Ovary (tissue), 9 donors: Measurements from ENCODE around the gene CHD9. TPM values are rescaled to one million over a fixed set of nuclear protein-coding genes. Genes with fewer than 3 reads are reported as not detected.

Source experiments
- DNase-seq, 5 donors: peaks; one replicate each; pipeline ENCODE4 v3.0.0-alpha.2; 2019 to 2020
- H3K27ac ChIP-seq, 2 donors: fragments of 200-600 bp; one replicate each; pipeline versions ENCODE4 v1.5.1 to v1.8.0; 2019 to 2022
- H3K27me3 ChIP-seq: fragments of 200-600 bp; one replicate; pipeline ENCODE4 v1.8.0; 2022
- H3K36me3 ChIP-seq: fragments of 200-600 bp; sonication (generic); one replicate; pipeline ENCODE4 v1.5.1; 2019
- H3K4me1 ChIP-seq: one replicate; pipeline ENCODE4 v1.8.1; 2013; ENCODE audit warnings: mild to moderate bottlenecking, moderate library complexity; ENCODE audit not compliant: insufficient read depth
- H3K4me3 ChIP-seq: fragments of 200-600 bp; sonication (generic); one replicate; pipeline ENCODE4 v1.5.1; 2017
- H3K9me3 ChIP-seq, 2 donors: fragments of 200-600 bp in 1 of 2; sonication (generic) in 1 of 2; one replicate each; pipeline versions ENCODE4 v1.5.1 to v1.8.1; 2013 to 2019; ENCODE audit warnings: mild to moderate bottlenecking in 1 of 2, moderate library complexity in 1 of 2
- CTCF ChIP-seq, 3 donors: fragments of 450-650 bp in 2 of 3; fragments of 200-600 bp in 1 of 3; IDR thresholded peaks; one replicate each; pipeline versions ENCODE4 v1.5.1 to v1.8.0; 2016 to 2022; ENCODE audit warnings: antibody characterized with exemption in 3 of 3, mild to moderate bottlenecking in 1 of 3
- EP300 ChIP-seq: sonication (generic); formaldehyde crosslinking; IDR thresholded peaks from one replicate; pipeline ENCODE4 v1.6.1; 2017; ENCODE audit warnings: antibody characterized with exemption
- POLR2A ChIP-seq: fragments of 450-650 bp; IDR thresholded peaks from one replicate; pipeline ENCODE4 v1.6.1; 2017; ENCODE audit warnings: antibody characterized with exemption, mild to moderate bottlenecking, moderate library complexity
- WGBS, 3 donors: extraction: QIAGEN DNeasy Blood & Tissue Kit in 1 of 3; methylation state at CpG; one replicate each; pipeline versions ENCODE4 v1.1.5 to v1.1.7; 2013 to 2017; 5-methylcytosine and 5-hydroxymethylcytosine counted together
- intact Hi-C, 4 donors: fragments of 100-400 bp; cut with DNase I; formaldehyde crosslinking; loops; one replicate each; pipeline versions ENCODE4 v1.11.0 to v1.15.1; 2022 to 2023
- polyA plus RNA-seq, 2 donors: library from polyadenylated mRNA; stranded (reverse); fragments of 200-250 nt in 1 of 2; fragments of 350-450 nt in 1 of 2; fragmentation: Illumina TruSeq in 1 of 2; extraction: RNeasy Lipid Tissue Mini Kit (QIAGEN cat#74804) in 1 of 2; gene quantifications; one replicate each; pipeline ENCODE4 v1.2.3, GENCODE V29; 2013 to 2014
- small RNA-seq: library from RNA; depleted of rRNA; stranded (forward); fragments of <200 nt; gene quantifications from one replicate; pipeline ENCODE3, GENCODE V24; 2016
- total RNA-seq, 7 donors: library from RNA; depleted of rRNA in 2 of 7; stranded (reverse); fragments of >200 nt in 2 of 7; fragmentation: NEBNext Ultra II Directional in 3 of 7; extraction: Animal tissue kit (Norgen Biotek cat#: 25700) in 3 of 7; gene quantifications; one replicate each; pipeline versions ENCODE4 v1.1.0 to v1.2.4, GENCODE V29; 2016 to 2023
- donor health status: DM: no; HTN: no; CAD: no; lungs with moderate emphysema.
- donor health status: DM: no; HTN: no; CAD: no.
- donor health status: Bipolar disorder and iron deficiency.
- donor health status: DM: yes; HTN: yes; CAD: no.
- donor health status: DM: no; HTN: no; CAD: no.
- donor health status: DM: yes; HTN: yes; CAD: no.

CHD9 gene
- total and polyA plus RNA-seq, 9 donors: 11.8 to 100 (median 84.1) TPM

GRCh38 chr16:53372992-53373871 is 318.4 kb downstream of the CHD9 start:
- Histone ChIP-seq H3K27me3 (no peaks in the 10 kb centered on the region), H3K4me3 (no peak overlapping the region), H3K9me3 (no peaks in the 10 kb centered on the region), H3K4me1 (peaks cover 3% of the 10 kb centered on the region), H3K27ac (no peak overlapping the region), H3K36me3 (no peaks in the 10 kb centered on the region)
- intact Hi-C loops: loop anchor here in 1 of 4 donors (2.0 kb wide), 1 partner anchor 36 kb away; no protein-coding TSS in a partner anchor
- 11 to 33% (median 24%) methylated on average over 44 to 56 of the region's 56 CpGs for WGBS, 3 donors
- TF ChIP-seq EP300: no peak
- TF ChIP-seq POLR2A: no peak
- no peak for TF ChIP-seq CTCF (IDR thresholded peaks at IDR 0.05)
- DNase-seq: no peak

DNA sequence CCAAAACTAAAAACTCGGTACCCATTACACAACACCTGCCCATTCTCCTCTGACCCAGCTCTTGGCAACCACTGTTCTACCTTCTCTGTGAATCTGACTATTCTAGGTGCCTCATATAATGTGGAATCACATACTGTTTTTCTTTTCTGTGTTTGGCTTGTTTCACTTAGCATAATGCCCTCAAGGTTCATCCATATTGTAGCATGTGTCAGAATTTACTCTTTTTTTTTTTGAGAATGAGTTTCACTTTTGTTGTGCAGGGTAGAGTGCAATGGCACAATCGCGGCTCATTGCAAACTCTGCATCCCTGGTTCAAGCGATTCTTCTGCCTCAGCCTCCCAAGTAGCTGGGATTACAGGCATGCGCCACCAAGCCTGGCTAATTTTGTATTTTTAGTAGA is 320.0 kb downstream of the CHD9 start:
- Histone ChIP-seq H3K9me3 (no peaks in the 10 kb centered on the region), H3K4me3 (no peak overlapping the region), H3K4me1 (peaks cover 3% of the 10 kb centered on the region), H3K27ac (no peak overlapping the region), H3K27me3 (no peaks in the 10 kb centered on the region), H3K36me3 (no peaks in the 10 kb centered on the region)
- 93 to 98% (median 94%) methylated on average over 5 of the region's 5 CpGs for WGBS, 3 donors
- DNase-seq: no peak
- TF ChIP-seq EP300: no peak
- TF ChIP-seq CTCF (IDR thresholded peaks at IDR 0.05): no peak
- intact Hi-C loops: no loop called here

DNA sequence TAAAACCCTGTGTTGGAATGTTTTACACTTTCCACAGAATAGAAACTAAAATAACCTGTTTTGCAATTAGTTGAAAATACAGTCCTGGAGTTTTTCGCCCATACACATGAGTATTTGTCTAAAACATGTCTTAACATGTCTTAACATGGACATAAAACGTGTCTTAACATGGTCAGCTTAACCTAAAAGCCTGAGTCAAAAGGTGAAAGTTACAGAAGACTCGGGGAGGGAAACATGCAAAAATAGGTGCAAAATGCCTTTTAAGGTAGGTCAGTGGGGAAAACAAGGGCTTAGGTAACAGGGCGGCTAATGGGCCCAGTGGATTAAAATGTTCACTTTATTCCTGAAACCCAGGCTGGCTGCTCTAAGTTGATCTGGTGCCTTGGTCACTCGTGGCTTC is 323.3 kb downstream of the CHD9 start:
- no peak for TF ChIP-seq EP300
- no peak for TF ChIP-seq POLR2A
- TF ChIP-seq CTCF (IDR thresholded peaks at IDR 0.05): no peak
- no peaks in the 10 kb centered on the region for H3K9me3 ChIP-seq
- H3K4me1 ChIP-seq: peaks cover 3% of the 10 kb centered on the region
- H3K27ac ChIP-seq: no peak overlapping the region
- no peak for DNase-seq
- no peak overlapping the region for H3K4me3 ChIP-seq
- no peaks in the 10 kb centered on the region for H3K36me3 ChIP-seq
- H3K27me3 ChIP-seq: no peaks in the 10 kb centered on the region
- intact Hi-C loops: no loop called here
- WGBS, 3 donors: 39 to 57% (median 44%) methylated on average over 5 of the region's 5 CpGs

Small RNA genes within 50 kb of the gene (small RNA-seq; reads per million reads assigned to genes)
- gene RF01210: not detected
- gene RNA5SP427: not detected

Other genes starting within 250 kb of the CHD9 start
- gene CHD9NB, start 2.1 kb upstream of the CHD9 start, total RNA-seq: 10 to 100 TPM in 1 of 7 donors, 1 to 10 TPM in 4, under 1 TPM in 1, not detected in 1; 0.38 to 91.1 (median 3.2) TPM
- gene CHD9NB, start 2.1 kb upstream of the CHD9 start, polyA plus RNA-seq: 1 to 10 TPM in 1 of 2 donors, under 1 TPM in 1; 0.15 to 1.0 TPM